HG03108 (cell line): ENCODE data around the gene AMN.

ENCODE experiments used
- ATAC-seq: cut with Tn5 transposase; IDR thresholded peaks from one replicate; pipeline ENCODE4 v1.9.1; 2021; ENCODE audit warnings: moderate library complexity; ENCODE audit not compliant: unreplicated experiment

Gene AMN

DNA sequence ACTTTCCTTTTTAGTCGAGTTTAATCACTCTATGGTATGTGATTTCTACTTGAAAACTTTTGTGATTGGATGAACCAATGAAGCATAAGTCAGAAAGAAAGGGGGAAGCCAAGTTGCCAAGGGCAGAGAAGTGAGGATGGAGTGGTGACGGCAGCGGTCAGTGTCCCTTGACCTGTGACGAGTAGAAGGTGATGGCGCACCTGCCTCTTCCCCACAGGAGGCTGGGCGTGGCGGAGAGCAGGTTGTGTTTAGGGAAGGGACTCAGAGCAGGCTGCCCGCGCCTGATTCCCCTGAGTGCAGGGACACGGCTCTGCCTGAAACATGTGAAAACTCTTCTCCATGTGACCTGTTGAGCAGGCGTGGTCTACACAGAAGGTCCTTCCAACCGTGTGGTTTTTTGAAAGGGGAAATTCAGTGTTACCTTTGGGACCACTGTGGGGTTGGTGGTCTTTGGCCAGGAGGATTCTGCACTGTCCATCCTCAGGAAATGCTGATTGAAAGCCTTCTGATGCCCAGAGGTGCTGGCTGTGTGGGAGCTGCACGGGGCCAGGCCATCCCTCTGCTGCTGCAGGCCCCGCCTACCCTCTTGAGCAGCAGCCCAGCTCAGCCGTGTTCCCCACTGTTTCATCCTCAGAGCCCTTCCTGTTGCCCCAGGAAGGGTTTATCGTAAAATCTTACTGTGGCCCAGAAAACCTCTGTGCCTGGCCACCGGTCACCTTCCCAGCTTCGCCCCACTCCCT is 23.5 kb upstream of the AMN start:
- ATAC-seq = no peak

- no peak for ATAC-seq
These were observed 23.0 kb upstream of the AMN start for GRCh38 chr14:102899516-102899900.

DNA sequence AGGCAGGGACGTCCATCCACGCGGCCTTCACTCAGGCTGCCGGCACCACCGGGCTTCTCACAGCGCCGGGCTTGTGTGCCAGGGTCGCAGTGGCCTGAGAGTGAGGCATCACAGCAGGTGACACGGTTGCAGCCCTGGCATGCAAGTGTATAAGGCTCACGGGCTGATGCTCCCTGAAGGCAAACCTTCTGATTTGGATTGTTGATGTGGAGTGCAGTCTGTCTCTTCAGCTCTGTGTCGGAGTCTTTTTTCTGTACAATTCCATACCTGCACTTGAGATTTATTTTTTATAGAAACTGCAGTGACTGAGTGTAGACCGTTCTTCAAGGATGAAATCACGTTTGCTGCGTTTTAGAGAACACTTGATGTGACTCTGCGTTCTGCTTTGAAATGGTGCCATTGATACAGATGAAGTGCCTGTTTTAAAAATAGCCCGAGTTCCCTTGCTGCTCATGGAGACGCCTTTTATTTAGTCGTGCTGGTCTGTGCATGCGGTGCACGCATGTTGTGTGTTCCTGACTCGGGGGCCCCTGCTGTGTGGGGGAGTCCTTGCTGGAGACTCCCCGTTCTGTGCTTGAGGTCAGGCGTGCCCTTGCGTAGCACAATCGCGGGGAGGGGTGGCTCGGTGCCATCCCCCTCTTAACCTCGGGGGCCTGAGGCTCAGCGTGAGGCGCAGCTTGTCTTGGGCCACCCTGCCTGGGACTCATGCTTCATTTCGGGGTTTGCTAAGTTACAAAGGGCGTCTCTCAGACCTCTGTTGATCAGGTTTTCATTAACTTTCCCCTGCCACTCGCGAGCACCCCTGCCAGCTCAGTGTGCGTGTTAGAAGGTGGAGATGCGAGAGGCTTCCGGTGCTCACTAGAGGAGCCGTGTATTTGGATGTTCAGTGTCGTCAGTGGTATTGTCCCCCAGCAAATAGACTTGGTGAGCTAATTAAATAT is 21.6 kb upstream of the AMN start:
- peak; percentile 49 for ATAC-seq

GRCh38 chr14:102901633-102902032 is 20.8 kb upstream of the AMN start:
- peak; percentile 66 for ATAC-seq

DNA sequence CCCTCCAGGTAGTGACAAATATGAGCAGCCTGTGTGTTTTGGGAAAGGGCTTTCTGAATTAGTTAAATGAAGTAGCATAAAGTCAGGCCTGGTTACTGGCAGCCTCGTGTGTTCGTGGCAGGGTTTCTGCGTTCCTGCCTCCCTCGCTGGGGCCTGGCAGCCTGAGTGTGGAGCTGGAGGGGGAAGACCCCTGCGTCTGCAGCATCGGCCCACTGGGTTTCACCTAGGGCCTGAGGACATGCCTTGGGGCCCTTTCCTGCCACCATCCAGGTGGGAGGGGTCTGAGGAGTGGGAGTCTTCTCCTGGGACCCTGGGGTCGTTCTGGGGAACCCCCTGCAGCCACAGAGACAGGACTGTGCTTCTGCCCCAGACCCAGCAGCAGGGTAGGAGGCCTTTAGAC is 20.4 kb upstream of the AMN start:
- ATAC-seq = no peak

GRCh38 chr14:102902523-102903247 is 19.8 kb upstream of the AMN start:
- ATAC-seq = no peak

GRCh38 chr14:102903248-102903888 is 19.1 kb upstream of the AMN start:
- no peak for ATAC-seq

- no peak for ATAC-seq
These were observed 18.5 kb upstream of the AMN start for GRCh38 chr14:102903889-102904512.

- no peak for ATAC-seq
These were observed 17.1 kb upstream of the AMN start for GRCh38 chr14:102905116-102906108.

DNA sequence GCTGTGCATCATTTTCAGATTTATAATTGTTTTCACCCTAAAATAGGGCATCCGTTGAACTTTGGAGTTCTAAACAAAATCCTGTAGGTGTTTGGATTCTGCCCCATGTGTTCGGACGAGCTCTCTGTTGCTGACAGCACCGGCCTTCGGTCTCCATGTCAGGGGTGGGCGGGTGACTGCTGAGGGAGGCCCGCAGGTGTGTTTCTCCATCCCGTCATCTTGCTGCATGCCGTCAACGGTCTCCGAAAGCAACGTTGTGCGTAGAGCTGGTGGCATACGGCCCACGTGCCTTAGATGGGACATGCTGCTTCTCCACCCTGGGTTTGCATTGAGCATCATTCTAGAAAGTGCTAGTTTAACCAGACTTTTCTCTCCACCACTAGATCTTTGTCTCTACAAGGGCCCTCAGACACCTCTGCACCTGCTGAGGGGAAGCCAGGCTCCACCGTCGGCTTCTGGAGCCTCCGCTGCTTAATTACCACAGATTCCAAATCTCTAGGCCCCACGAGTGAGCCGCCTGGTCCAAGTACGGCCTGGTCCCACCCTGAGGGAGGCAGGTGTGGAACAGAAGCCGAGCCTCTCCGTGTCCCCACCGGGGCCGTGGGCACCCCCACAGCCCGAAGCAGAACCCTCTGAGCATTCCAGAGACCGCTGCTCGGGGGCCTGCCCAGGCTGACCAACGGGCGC is 15.7 kb upstream of the AMN start:
- no peak for ATAC-seq

DNA sequence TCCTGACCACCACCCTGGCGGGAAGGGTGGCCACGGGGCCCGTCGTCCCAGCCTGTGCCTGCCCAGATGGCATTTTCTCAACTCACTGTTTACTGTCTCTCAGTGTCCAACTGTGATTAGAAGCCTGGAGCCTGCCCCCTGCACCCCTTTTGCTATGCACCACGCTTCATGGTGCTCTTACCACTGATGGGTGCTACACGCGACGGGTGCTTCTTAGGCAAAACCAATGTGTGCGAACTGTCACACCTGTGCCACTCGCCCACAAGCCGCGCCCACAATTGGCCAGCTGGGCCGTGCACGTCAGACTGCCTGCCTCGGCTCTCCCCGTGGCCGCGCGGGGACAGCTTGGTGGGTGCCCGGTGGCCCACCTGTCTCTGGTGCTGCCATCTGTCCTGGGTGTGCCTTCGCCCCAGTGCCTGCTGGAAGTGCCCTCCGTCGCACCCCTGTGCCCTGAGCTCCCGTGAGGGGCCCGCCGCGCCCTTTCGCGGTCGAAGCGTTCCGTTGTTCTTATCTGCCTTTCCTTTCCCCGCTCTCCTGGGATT is 15.1 kb upstream of the AMN start:
- no peak for ATAC-seq

- ATAC-seq = no peak
These were observed 14.3 kb upstream of the AMN start for GRCh38 chr14:102907980-102908730.

- ATAC-seq = no peak
These were observed 13.6 kb upstream of the AMN start for GRCh38 chr14:102908766-102909455.

GRCh38 chr14:102909462-102909861 is 13.0 kb upstream of the AMN start:
- ATAC-seq = no peak

GRCh38 chr14:102909911-102910310 is 12.6 kb upstream of the AMN start:
- no peak for ATAC-seq

DNA sequence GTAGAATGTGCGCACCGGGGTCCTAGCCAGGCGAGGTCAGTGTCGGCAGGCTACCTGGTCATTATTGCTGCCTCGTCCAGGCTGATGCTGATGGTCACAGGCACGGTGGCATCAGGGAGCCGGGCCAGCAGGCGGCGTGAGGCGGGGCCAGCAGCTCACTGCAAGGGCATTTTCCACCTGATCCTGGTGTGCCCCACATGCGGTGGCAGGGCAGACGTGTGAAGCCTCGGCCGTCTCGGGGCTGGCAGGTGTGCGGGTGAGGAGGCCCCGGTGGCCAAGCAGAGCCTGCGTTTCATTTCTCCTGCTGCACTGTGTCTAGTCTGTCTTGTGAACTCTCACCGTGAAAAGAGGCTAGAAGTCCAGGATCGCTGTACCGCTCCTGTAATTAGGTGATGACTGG is 12.0 kb upstream of the AMN start:
- no peak for ATAC-seq

DNA sequence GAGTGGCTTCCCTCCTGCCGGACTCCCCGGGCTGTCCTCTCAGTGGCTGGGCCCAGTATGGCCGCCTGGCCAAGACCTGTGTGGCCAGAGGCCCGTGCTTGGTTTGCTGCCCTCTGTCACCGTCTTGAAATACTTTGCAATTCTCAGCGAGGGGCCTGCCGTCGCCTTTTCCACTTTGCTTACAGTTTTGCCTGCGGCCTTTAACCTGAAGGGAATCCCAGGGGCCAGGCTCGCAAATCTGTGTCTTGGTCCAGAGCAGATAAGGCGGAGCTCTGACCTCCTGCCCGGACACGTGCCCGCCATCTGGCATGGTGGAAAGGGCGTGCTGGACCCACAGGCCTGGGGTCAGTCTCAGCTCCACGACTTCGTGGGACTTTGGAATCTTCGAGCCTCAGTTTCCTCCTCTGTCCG is 10.9 kb upstream of the AMN start:
- no peak for ATAC-seq
